ENCODE data around the gene GRM4.

The GRM4 gene

GRCh38 chr6:34056305-34057108, 89.4 kb downstream of the GRM4 start:
- Histone ChIP-seq H3K27me3 (ENCODE audit: insufficient read depth, low read length) (no peaks in the 10 kb centered on the region), H3K27ac (ENCODE audit: low read depth, low read length) (0 out of 2 replicates have a peak overlapping the region, but pooled peaks have one; percentile 8), H3K9ac (ENCODE audit: low read depth, low read length) (peak overlapping the region; percentile 48; the same call in 1 of the 2 replicates), H3K4me1 (ENCODE audit: insufficient read depth, low read length) (peaks cover 17% of the 10 kb centered on the region), H3K9me3 (ENCODE audit: insufficient read depth, low read depth, low read length) (no peaks in the 10 kb centered on the region), H3K4me3 (ENCODE audit: low read length) (no peak overlapping the region), H3K36me3 (ENCODE audit: insufficient read depth, low read length) (no peaks in the 10 kb centered on the region)
- 65% methylated on average over 36 of the region's 36 CpGs for WGBS

- 75% methylated on average over 18 of the region's 18 CpGs for WGBS
- Histone ChIP-seq H3K27ac (ENCODE audit: low read depth, low read length) (no peak overlapping the region), H3K4me3 (ENCODE audit: low read length) (no peak overlapping the region), H3K4me1 (ENCODE audit: insufficient read depth, low read length) (peaks cover 17% of the 10 kb centered on the region), H3K36me3 (ENCODE audit: insufficient read depth, low read length) (no peaks in the 10 kb centered on the region), H3K27me3 (ENCODE audit: insufficient read depth, low read length) (no peaks in the 10 kb centered on the region), H3K9ac (ENCODE audit: low read depth, low read length) (no peak overlapping the region), H3K9me3 (ENCODE audit: insufficient read depth, low read depth, low read length) (no peaks in the 10 kb centered on the region)
Measured at GRCh38 chr6:34055223-34055933, 90.5 kb downstream of the GRM4 start.

GRCh38 chr6:34053721-34054120, 92.2 kb downstream of the GRM4 start:
- Histone ChIP-seq H3K9me3 (ENCODE audit: insufficient read depth, low read depth, low read length) (no peaks in the 10 kb centered on the region), H3K27ac (ENCODE audit: low read depth, low read length) (no peak overlapping the region), H3K4me1 (ENCODE audit: insufficient read depth, low read length) (peaks cover 17% of the 10 kb centered on the region), H3K4me3 (ENCODE audit: low read length) (no peak overlapping the region), H3K9ac (ENCODE audit: low read depth, low read length) (no peak overlapping the region), H3K27me3 (ENCODE audit: insufficient read depth, low read length) (no peaks in the 10 kb centered on the region), H3K36me3 (ENCODE audit: insufficient read depth, low read length) (no peaks in the 10 kb centered on the region)
- 60% methylated on average over 8 of the region's 8 CpGs for WGBS

GRCh38 chr6:34052918-34053608, 92.8 kb downstream of the GRM4 start:
- Histone ChIP-seq H3K4me3 (ENCODE audit: low read length) (no peak overlapping the region), H3K9me3 (ENCODE audit: insufficient read depth, low read depth, low read length) (no peaks in the 10 kb centered on the region), H3K27me3 (ENCODE audit: insufficient read depth, low read length) (no peaks in the 10 kb centered on the region), H3K36me3 (ENCODE audit: insufficient read depth, low read length) (no peaks in the 10 kb centered on the region), H3K27ac (ENCODE audit: low read depth, low read length) (no peak overlapping the region), H3K9ac (ENCODE audit: low read depth, low read length) (no peak overlapping the region), H3K4me1 (ENCODE audit: insufficient read depth, low read length) (peaks cover 17% of the 10 kb centered on the region)
- WGBS, result 78% methylated on average over 7 of the region's 7 CpGs

GRCh38 chr6:34052071-34052825, 93.6 kb downstream of the GRM4 start:
- no peak overlapping the region for H3K27ac ChIP-seq (ENCODE audit: low read depth, low read length)
- 86% methylated on average over 8 of the region's 8 CpGs for WGBS
- H3K4me1 ChIP-seq (ENCODE audit: insufficient read depth, low read length), result peaks cover 17% of the 10 kb centered on the region
- no peak overlapping the region for H3K4me3 ChIP-seq (ENCODE audit: low read length)
- H3K27me3 ChIP-seq (ENCODE audit: insufficient read depth, low read length), result no peaks in the 10 kb centered on the region
- no peaks in the 10 kb centered on the region for H3K36me3 ChIP-seq (ENCODE audit: insufficient read depth, low read length)
- H3K9ac ChIP-seq (ENCODE audit: low read depth, low read length), result no peak overlapping the region
- no peaks in the 10 kb centered on the region for H3K9me3 ChIP-seq (ENCODE audit: insufficient read depth, low read depth, low read length)

GRCh38 chr6:34051331-34051919, 94.5 kb downstream of the GRM4 start:
- Histone ChIP-seq H3K27ac (ENCODE audit: low read depth, low read length) (no peak overlapping the region), H3K4me3 (ENCODE audit: low read length) (no peak overlapping the region), H3K9me3 (ENCODE audit: insufficient read depth, low read depth, low read length) (no peaks in the 10 kb centered on the region), H3K27me3 (ENCODE audit: insufficient read depth, low read length) (no peaks in the 10 kb centered on the region), H3K36me3 (ENCODE audit: insufficient read depth, low read length) (no peaks in the 10 kb centered on the region), H3K4me1 (ENCODE audit: insufficient read depth, low read length) (peaks cover 12% of the 10 kb centered on the region), H3K9ac (ENCODE audit: low read depth, low read length) (no peak overlapping the region)
- 88% methylated on average over 8 of the region's 8 CpGs for WGBS

- H3K36me3 ChIP-seq (ENCODE audit: insufficient read depth, low read length), result no peaks in the 10 kb centered on the region
- H3K4me1 ChIP-seq (ENCODE audit: insufficient read depth, low read length), result peaks cover 8% of the 10 kb centered on the region
- H3K9me3 ChIP-seq (ENCODE audit: insufficient read depth, low read depth, low read length), result no peaks in the 10 kb centered on the region
- no peak overlapping the region for H3K4me3 ChIP-seq (ENCODE audit: low read length)
- WGBS, result 95% methylated on average over 5 of the region's 5 CpGs
- no peaks in the 10 kb centered on the region for H3K27me3 ChIP-seq (ENCODE audit: insufficient read depth, low read length)
- H3K27ac ChIP-seq (ENCODE audit: low read depth, low read length), result no peak overlapping the region
- H3K9ac ChIP-seq (ENCODE audit: low read depth, low read length), result no peak overlapping the region
Measured at GRCh38 chr6:34050691-34051090, 95.2 kb downstream of the GRM4 start.

GRCh38 chr6:34049395-34050342, 96.2 kb downstream of the GRM4 start:
- H3K27me3 ChIP-seq (ENCODE audit: insufficient read depth, low read length), result no peaks in the 10 kb centered on the region
- H3K4me1 ChIP-seq (ENCODE audit: insufficient read depth, low read length), result peaks cover 8% of the 10 kb centered on the region
- H3K36me3 ChIP-seq (ENCODE audit: insufficient read depth, low read length), result no peaks in the 10 kb centered on the region
- H3K27ac ChIP-seq (ENCODE audit: low read depth, low read length), result no peak overlapping the region
- WGBS, result 87% methylated on average over 15 of the region's 15 CpGs
- no peaks in the 10 kb centered on the region for H3K9me3 ChIP-seq (ENCODE audit: insufficient read depth, low read depth, low read length)
- H3K4me3 ChIP-seq (ENCODE audit: low read length), result no peak overlapping the region
- H3K9ac ChIP-seq (ENCODE audit: low read depth, low read length), result no peak overlapping the region

- no peaks in the 10 kb centered on the region for H3K27me3 ChIP-seq (ENCODE audit: insufficient read depth, low read length)
- 67% methylated on average over 14 of the region's 15 CpGs for WGBS
Measured at GRCh38 chr6:34047913-34048867, 97.7 kb downstream of the GRM4 start.

More at GRCh38 chr6:34047913-34048867, 97.7 kb downstream of the GRM4 start:
- Histone ChIP-seq H3K9me3 (ENCODE audit: insufficient read depth, low read depth, low read length) (no peaks in the 10 kb centered on the region), H3K27ac (ENCODE audit: low read depth, low read length) (no peak overlapping the region), H3K4me1 (ENCODE audit: insufficient read depth, low read length) (peaks cover 3% of the 10 kb centered on the region; the same call in 1 of the 2 replicates), H3K36me3 (ENCODE audit: insufficient read depth, low read length) (no peaks in the 10 kb centered on the region), H3K9ac (ENCODE audit: low read depth, low read length) (no peak overlapping the region), H3K4me3 (ENCODE audit: low read length) (no peak overlapping the region)

All from HUES64 (cell line).